Activated T-cell treated with anti-CD3 and anti-CD28 coated beads, Interleukin-2, amount 50 U/mL, for 72 hours (primary cell): ENCODE results near the gene TEX14. TPM values are rescaled to one million over a fixed set of nuclear protein-coding genes. Genes with fewer than 3 reads are reported as not detected.
"Not testable (repeated sequence)": the region's sequence is repeated elsewhere in the genome, so short reads cannot be mapped to it uniquely, and the experiment has no call there.

ENCODE experiments used
- ATAC-seq, 2 donors: fragments of 150-1000 bp; cut with Tn5 transposase; replicated peaks in 1 of 2; 2 replicates each; pipeline ENCODE4 v1.10.0; 2021; ENCODE audit warnings: moderate library complexity in 2 of 2, mild to moderate bottlenecking in 1 of 2
- DNase-seq, 2 donors: peaks; one replicate each; pipeline ENCODE4 v3.0.0; 2021 to 2022; ENCODE audit warnings: mixed read lengths in 1 of 2
- H3K27ac Mint-ChIP-seq: one replicate; pipeline ENCODE4 v1.8.0; 2022; ENCODE audit warnings: mild to moderate bottlenecking, moderate library complexity, mixed read lengths
- H3K27me3 Mint-ChIP-seq: one replicate; pipeline ENCODE4 v1.8.0; 2022; ENCODE audit warnings: low read depth, mixed read lengths
- H3K36me3 Mint-ChIP-seq, 2 donors: one replicate each; pipeline ENCODE4 v1.8.0; 2022; ENCODE audit warnings: mixed read lengths in 2 of 2, mild to moderate bottlenecking in 1 of 2; ENCODE audit not compliant: insufficient read depth in 2 of 2
- H3K4me1 Mint-ChIP-seq: one replicate; pipeline ENCODE4 v1.8.0; 2022; ENCODE audit warnings: low read depth, mixed read lengths
- H3K4me3 Mint-ChIP-seq, 2 donors: one replicate each; pipeline ENCODE4 v1.8.0; 2022; ENCODE audit warnings: mild to moderate bottlenecking in 2 of 2, mixed read lengths in 2 of 2, moderate library complexity in 2 of 2
- H3K9me3 Mint-ChIP-seq, 2 donors: one replicate each; pipeline ENCODE4 v1.8.0; 2022; ENCODE audit warnings: mixed read lengths in 2 of 2
- total RNA-seq, 2 donors: library from RNA; stranded (reverse); gene quantifications; one replicate each; pipeline ENCODE4 v1.2.3, GENCODE V29; 2022

The TEX14 gene
- total RNA-seq, 2 donors from 2014 or later, result 0.46 to 0.84 TPM

DNA sequence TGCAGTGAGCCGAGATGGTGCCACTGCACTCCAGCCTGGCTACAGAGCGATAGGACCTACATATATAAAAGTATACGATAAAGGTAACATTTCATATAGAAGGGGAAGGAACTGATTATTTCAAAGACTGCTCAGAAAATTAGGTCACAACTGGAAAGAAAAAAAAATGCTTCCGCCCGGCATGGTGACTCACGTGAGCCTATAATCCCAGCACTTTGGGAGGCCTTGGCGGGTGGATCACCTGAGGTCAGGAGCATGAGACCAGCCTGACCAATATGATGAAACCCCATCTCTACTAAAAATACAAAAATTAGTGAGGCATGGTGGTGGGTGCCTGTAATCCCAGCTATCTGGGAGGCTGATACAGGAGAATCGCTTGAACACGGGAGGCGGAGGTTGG lies 7.8 kb downstream of the TEX14 start:
- H3K36me3 Mint-ChIP-seq, result no peaks in the 10 kb centered on the region
- no peak for DNase-seq
- no peak overlapping the region for H3K27ac Mint-ChIP-seq
- no peaks in the 10 kb centered on the region for H3K27me3 Mint-ChIP-seq
- H3K4me3 Mint-ChIP-seq, result no peak overlapping the region
- ATAC-seq, result no peak
- H3K4me1 Mint-ChIP-seq, result no peaks in the 10 kb centered on the region
- no peaks in the 10 kb centered on the region for H3K9me3 Mint-ChIP-seq

DNA sequence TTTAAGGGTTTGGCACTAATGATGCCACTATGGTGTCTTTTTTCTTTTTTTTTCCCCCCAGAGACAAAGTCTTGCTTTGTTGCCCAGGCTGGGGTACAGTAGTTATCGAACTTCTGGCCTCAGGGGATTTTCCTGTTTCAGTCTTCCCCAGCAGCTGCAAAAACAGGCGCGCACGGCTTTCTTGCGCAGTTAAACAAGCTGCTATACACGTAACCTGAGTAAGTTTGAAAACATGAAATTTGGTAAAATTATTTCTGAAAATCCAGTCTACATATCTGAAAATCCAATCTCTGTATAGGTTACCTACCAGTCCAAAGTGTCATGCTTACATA lies 11.8 kb downstream of the TEX14 start:
- Mint-ChIP-seq H3K9me3 (no peaks in the 10 kb centered on the region), H3K4me3 (no peak overlapping the region), H3K27ac (no peak overlapping the region), H3K4me1 (no peaks in the 10 kb centered on the region), H3K27me3 (no peaks in the 10 kb centered on the region), H3K36me3 (no peaks in the 10 kb centered on the region)
- no peak for DNase-seq
- no peak for ATAC-seq

DNA sequence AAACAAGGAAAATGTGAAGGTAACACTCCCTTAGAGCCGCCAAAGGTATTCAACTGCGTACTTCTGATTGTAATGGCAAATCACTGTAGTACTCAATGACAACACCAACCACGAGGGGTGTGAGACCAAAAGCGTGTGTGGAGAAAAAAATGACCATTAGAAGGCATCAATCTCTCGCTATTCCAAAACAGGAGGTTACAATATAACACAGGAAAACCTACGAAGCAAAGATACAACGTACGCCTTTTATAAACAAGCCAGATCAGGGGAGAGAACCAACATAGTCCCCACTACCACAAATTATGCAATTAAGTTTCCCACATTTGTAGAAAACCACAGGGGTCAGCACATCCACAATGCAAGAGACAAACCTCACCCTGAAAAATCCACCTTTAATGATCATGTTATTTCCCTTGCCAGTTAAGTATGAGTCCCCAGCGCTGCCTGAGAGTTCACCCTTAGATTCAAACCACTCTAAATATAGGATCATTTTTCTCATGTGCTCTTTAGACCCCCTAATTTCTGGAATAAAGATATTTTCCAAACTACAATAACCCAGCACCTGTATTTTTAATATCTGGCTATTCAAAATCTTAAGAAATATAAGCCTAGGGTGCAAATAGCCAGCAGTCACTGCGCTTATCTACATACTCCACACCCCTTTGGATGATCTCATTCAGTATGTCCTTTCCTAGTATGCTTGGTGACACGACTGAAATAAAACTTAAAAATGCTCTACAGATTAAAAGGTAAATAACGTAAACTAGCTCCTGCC lies 12.4 kb downstream of the TEX14 start:
- Mint-ChIP-seq H3K9me3 (no peaks in the 10 kb centered on the region), H3K4me1 (no peaks in the 10 kb centered on the region), H3K27ac (no peak overlapping the region), H3K36me3 (no peaks in the 10 kb centered on the region), H3K4me3 (no peak overlapping the region), H3K27me3 (no peaks in the 10 kb centered on the region)
- ATAC-seq, result peak; percentile 13 to 60
- no peak for DNase-seq

DNA sequence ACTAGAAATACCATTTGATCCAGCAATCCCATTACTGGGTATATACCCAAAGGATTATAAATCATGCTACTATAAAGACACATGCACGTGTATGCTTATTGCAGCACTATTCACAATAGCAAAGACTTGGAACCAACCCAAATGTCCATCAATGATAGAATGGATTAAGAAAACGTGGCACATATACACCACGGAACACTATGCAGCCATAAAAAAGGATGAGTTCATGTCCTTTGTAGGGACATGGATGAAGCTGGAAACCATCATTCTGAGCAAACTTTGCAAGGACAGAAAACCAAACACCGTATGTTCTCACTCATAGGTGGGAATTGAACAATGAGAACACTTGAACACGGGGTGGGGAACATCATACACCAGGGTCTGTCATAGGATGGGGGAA lies 13.6 kb downstream of the TEX14 start:
- H3K4me3 Mint-ChIP-seq, H3K9me3 Mint-ChIP-seq, H3K36me3 Mint-ChIP-seq, ATAC-seq, H3K27ac Mint-ChIP-seq, H3K4me1 Mint-ChIP-seq, DNase-seq, H3K27me3 Mint-ChIP-seq: not testable (repeated sequence)

DNA sequence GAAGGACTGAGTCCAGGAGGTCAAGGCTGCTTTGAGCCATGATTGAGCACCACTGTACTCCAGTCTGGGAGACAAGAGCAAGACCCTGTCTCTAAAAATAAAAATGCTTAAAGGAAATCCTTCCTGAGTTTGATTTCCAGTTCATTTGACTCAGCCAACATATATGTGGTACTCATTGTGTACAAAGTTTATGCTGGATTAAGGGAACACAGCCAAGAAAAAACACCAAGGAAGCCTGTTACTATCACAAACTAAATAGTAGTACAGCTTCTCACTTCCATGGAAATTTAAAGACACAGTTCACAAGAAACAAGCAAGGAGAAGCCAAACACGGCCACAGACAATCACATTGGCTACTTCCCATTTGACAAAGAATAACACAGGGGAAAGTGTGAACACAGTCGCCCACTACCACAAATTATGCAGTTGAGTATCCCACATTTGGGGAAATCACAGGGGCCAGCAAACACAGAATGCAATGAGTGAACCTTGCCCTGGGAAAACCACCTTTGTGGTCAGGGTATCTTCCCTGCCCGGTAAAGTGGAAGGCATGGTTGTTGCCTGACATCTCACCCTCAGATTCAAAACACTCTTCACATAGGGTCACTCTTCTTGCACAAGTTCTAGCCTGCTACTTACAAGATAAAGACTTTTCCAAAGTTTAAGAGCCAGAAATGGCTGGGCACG lies 14.5 kb downstream of the TEX14 start:
- Mint-ChIP-seq H3K4me1 (no peaks in the 10 kb centered on the region), H3K9me3 (no peaks in the 10 kb centered on the region), H3K4me3 (no peak overlapping the region), H3K36me3 (no peaks in the 10 kb centered on the region), H3K27me3 (no peaks in the 10 kb centered on the region), H3K27ac (no peak overlapping the region)
- ATAC-seq (peak; percentile 27 to 36), DNase-seq (no peak)

DNA sequence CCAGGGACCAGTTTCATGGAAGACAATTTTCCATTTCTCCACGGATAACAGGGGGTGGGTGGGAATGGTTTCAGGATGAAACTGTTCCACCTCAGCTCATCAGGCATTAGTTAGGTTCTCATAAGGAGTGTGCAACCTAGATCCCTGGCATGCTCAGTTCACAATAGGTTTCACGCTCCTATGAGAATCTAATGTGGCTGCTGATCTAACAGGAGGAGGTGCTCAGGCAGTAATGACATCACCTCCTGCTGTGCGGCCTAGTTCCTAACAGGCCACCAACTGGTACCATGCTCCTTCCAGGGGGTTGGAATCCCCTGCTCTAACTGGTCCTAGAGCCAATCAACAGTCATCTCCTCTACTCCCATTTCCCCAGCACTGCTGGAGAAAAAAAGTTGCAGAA lies 19.9 kb downstream of the TEX14 start:
- Mint-ChIP-seq H3K4me1 (peaks cover 3% of the 10 kb centered on the region), H3K9me3 (no peaks in the 10 kb centered on the region), H3K27me3 (peaks cover 18% of the 10 kb centered on the region), H3K4me3 (no peak overlapping the region), H3K36me3 (no peaks in the 10 kb centered on the region), H3K27ac (no peak overlapping the region)
- DNase-seq (no peak), ATAC-seq (no peak)

DNA sequence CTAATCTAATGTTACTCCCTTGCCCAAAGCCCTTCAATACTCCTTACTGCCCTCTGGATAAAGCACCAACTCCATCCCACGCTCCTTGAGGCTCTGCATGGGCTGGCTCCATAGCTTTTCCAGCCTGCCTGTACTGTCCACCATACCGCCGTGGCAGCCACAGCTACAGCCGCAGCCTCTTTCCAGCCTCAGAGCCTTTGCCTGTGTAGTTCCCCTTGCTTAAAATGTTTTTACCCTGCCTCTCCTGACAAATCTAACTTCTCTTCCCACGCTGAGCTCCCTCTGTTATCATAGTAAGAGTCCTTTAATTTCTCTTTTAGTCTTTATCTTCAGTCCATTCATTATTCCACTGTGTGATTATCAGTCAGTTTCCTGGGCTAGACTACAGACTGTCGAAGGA lies 22.0 kb downstream of the TEX14 start:
- H3K4me3 Mint-ChIP-seq, result no peak overlapping the region
- H3K36me3 Mint-ChIP-seq, result no peaks in the 10 kb centered on the region
- peaks cover 25% of the 10 kb centered on the region for H3K27me3 Mint-ChIP-seq
- ATAC-seq (no peak), DNase-seq (no peak)
- H3K27ac Mint-ChIP-seq, result no peak overlapping the region
- no peaks in the 10 kb centered on the region for H3K9me3 Mint-ChIP-seq
- H3K4me1 Mint-ChIP-seq, result peaks cover 13% of the 10 kb centered on the region

DNA sequence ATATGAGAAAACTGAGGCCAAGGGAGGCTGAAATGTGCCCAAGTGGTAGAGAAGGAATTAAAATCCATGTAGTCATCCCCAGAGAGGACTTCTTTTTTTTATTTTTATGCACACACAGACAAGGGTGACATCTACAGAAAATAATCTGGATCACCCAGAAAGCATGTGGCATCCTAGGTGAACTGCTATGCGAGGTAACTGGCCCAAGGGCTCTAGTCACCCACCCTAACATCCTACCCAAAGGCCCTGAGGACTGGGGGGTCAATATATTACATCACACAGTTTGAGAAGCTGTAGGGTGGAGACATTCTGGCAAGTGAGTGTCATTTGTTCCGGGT lies 23.3 kb downstream of the TEX14 start:
- ATAC-seq (no peak), DNase-seq (no peak)
- no peaks in the 10 kb centered on the region for H3K9me3 Mint-ChIP-seq
- no peaks in the 10 kb centered on the region for H3K36me3 Mint-ChIP-seq
- H3K4me1 Mint-ChIP-seq, result peaks cover 13% of the 10 kb centered on the region
- no peak overlapping the region for H3K27ac Mint-ChIP-seq
- no peak overlapping the region for H3K4me3 Mint-ChIP-seq
- peaks cover 25% of the 10 kb centered on the region for H3K27me3 Mint-ChIP-seq

DNA sequence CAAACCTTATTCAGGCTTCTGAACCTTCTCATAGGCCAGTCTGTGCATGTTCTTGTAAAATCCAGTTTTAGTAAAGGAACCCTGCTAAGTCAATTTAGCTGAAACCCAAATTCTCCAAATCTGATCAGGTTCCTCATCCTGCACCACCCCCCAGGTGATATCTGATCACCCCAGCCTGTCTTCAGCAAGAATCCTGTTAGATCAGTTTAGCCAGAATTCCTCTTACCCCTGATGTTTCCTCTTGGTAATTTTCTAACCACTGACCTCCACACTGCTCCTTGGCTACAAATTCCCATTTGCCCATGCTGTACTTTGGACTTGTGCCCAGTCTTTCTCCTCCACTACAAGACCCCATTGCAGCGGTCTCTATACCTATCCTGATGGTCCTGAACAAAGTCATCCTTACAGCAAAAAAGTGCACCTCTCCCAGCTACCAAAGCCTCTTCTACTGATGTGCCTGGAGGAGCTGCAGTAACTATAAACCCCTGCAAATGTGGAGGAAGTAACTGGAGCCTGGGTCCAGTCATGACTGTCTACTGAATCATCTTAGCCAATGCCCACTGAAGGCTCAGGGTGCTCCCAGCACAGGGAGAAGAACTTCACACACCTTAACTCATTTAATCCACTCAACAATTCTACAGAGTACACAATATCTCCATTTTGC lies 23.8 kb downstream of the TEX14 start:
- H3K36me3 Mint-ChIP-seq, result no peaks in the 10 kb centered on the region
- H3K27ac Mint-ChIP-seq, result no peak overlapping the region
- peaks cover 25% of the 10 kb centered on the region for H3K27me3 Mint-ChIP-seq
- no peaks in the 10 kb centered on the region for H3K9me3 Mint-ChIP-seq
- H3K4me1 Mint-ChIP-seq, result peaks cover 13% of the 10 kb centered on the region
- H3K4me3 Mint-ChIP-seq, result no peak overlapping the region
- ATAC-seq, result no peak
- no peak for DNase-seq

DNA sequence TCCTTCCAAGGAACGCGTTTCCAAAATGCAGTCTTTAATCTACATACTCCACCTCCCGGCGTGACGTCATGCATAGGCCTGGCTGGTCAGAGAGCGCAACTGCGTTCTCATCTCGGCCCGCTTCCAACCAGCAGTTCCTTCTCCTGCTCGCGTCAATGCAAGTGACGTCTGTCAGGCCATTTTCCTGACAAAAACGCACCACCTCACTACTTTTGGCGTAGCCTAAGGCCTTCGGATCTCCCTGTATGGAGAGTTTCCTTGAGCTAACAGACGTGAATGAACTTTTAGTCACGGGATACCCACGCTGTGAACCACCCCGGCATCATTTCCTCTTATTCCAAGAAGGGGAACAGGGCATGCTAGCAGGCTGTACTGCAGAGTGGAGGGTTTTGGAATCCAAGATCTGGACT lies 25.0 kb downstream of the TEX14 start:
- Mint-ChIP-seq H3K4me3 (peak overlapping the region; percentile 27 to 63), H3K9me3 (no peaks in the 10 kb centered on the region), H3K36me3 (no peaks in the 10 kb centered on the region), H3K27me3 (peaks cover 25% of the 10 kb centered on the region), H3K4me1 (peaks cover 13% of the 10 kb centered on the region), H3K27ac (no peak overlapping the region)
- ATAC-seq, result peak; percentile 39 to 46
- DNase-seq, result peak; percentile 19 to 29

DNA sequence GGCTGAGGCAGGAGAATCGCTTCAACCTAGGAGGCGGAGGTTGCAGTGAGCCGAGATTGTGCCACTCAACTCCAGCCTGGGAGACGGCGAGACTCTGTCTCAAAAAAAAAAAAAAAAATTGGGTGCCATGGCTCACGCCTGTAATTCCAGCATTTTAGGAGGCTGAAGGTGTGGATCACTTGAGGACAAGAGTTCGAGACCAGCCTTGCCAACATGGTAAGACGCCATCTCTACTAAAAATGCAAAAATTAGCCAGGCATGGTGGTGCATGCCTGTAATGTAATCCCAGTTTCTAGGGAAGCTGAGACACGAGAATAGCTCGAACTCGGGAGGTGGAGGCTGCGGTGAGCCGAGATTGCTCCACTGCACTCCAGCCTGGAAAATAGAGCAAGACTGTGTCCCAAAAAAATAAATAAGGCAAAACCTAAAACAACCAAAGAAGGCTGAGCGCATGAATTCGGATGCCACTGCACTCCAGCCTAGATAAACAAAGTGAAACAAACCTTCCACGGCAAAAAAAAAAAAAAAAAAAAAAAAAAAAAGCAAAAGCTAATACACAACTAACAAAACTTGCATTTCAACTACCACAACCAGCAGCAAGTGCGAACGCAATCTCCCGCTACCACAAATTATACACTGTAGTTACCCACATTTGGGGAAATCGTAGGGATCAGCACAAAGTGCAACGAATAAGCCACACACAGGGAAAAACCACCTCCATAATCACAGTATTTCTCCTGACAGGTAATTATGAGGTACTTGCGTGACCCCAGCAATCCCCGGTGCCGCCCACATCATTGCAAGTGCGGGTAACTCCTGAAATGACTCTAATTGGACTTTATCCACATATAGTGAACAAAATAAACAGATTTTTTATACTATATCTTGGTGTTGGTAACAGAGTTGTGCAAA lies 25.6 kb downstream of the TEX14 start:
- ATAC-seq, result peak in 1 of 2 donors; percentile 15
- Mint-ChIP-seq H3K27ac (no peak overlapping the region), H3K4me3 (peak overlapping the region; percentile 27 to 63), H3K9me3 (no peaks in the 10 kb centered on the region), H3K36me3 (no peaks in the 10 kb centered on the region), H3K27me3 (peaks cover 25% of the 10 kb centered on the region), H3K4me1 (peaks cover 13% of the 10 kb centered on the region)
- DNase-seq, result no peak

DNA sequence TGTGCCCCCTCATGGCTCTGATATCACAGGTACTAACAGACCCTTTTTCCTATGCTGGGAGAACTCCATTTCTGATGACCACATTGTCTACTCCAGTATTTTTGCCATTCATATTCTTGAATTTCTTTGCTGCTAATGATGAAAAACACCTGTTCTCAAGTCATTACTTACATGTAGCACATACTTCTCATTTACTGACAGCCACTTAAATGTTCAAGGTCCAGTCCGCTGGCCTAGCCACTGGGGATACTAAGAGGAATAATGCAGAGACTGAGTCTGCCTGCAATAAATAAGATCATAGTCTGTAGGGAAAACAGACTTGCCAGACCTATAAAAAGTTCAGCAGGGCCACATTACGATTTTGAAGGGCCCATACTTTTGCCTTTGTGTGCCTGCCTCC lies 27.5 kb downstream of the TEX14 start:
- Mint-ChIP-seq H3K27ac (no peak overlapping the region), H3K4me3 (no peak overlapping the region), H3K4me1 (peaks cover 15% of the 10 kb centered on the region), H3K36me3 (peaks cover 0 to 1% of the 10 kb centered on the region in 2 donors), H3K27me3 (peaks cover 33% of the 10 kb centered on the region), H3K9me3 (no peaks in the 10 kb centered on the region)
- ATAC-seq, result no peak
- DNase-seq, result no peak

DNA sequence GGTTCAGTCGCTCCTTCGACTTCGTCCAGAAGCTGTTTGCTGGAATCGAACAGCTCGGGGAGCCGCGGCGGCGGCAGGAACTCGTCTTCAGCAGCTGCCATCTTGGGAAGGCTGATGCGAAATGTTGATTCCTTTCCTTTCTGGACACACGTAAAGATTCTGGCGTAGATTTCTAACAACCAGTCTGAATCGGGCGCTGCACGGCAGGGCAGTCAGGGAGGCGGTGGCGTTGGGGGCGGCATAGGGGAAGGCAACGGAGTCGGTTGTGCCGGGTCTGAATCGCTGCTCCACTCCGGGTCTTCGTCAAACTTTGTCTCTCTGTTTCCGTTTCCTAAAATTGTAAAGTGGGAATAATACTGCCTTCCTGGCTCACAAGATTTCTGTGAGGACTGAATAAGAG lies 30.3 kb downstream of the TEX14 start:
- H3K4me1 Mint-ChIP-seq, result peaks cover 29% of the 10 kb centered on the region
- no peak for DNase-seq
- peaks cover 11% of the 10 kb centered on the region for H3K27me3 Mint-ChIP-seq
- no peak overlapping the region for H3K27ac Mint-ChIP-seq
- no peak for ATAC-seq
- no peaks in the 10 kb centered on the region for H3K9me3 Mint-ChIP-seq
- H3K4me3 Mint-ChIP-seq, result no peak overlapping the region
- peaks cover 0 to 5% of the 10 kb centered on the region in 2 donors for H3K36me3 Mint-ChIP-seq
